HCT116 (cell line): ENCODE results near the gene SYMPK.

Source experiments
- EZH2 ChIP-seq: fragments of 200-600 bp; sonication (generic); IDR thresholded peaks from 2 replicates; pipeline ENCODE4 v1.6.1; 2017; ENCODE audit warnings: antibody characterized with exemption, mixed run types
- SIN3A ChIP-seq: IDR thresholded peaks from 2 replicates; pipeline ENCODE4 v1.6.1; 2012; ENCODE audit warnings: low read depth
- YY1 ChIP-seq: IDR thresholded peaks from 2 replicates; pipeline ENCODE4 v1.6.1; 2011; ENCODE audit warnings: low read length, low read depth, moderate library complexity, mild to moderate bottlenecking; ENCODE audit not compliant: insufficient replicate concordance; ENCODE audit errors: extremely low read depth
- TF ChIP-seq, protein P1 (sequence below), 3 experiments: fragments of 200-600 bp in 1 of 3; sonication (generic) in 1 of 3; IDR thresholded peaks in 2 of 3; conservative IDR thresholded peaks in 1 of 3; 2 replicates each; pipeline ENCODE4 v1.5.1; 2012 to 2017; ENCODE audit warnings: low read depth in 2 of 3, low read length in 2 of 3, antibody characterized with exemption in 1 of 3, borderline replicate concordance in 1 of 3, control low read depth in 1 of 3, mild to moderate bottlenecking in 1 of 3, mixed read lengths in 1 of 3, mixed run types in 1 of 3, moderate library complexity in 1 of 3; ENCODE audit not compliant: insufficient read depth in 1 of 3

DNA sequence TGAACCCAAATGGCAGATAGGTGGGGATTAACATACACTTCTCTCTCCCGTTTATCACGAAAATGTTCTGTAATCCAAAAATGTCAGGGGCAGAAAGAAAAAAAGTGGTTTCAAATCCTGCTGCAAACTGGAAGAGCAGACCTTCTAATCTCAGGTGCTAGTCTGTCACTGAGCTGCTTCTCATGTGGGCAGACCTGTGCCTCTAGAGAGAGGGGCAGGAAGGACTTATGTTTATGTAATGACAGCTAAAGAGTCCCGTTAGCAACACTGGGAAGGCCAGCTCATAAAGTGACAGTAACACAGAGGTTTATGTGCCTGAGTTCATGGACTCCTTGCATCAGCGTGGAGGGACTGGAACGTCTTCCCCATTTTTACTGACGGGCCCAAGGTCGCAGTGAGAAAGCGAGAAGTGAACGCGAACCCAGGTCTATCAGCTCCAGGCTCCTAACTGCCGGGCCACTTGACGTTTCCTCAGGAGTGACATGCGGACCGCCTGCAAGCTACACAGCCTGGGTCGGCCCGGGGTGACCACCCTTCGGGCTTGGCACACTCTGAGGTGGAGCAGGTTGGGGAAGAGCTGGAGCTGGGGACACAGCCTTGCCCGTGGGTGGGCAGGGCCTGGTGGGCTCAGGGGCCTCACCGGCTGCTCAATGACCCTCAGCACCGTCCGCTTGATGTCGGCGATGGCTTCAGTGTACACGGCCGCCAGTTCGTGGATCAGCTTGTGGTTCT, 38.2 kb downstream of the SYMPK start:
- TF ChIP-seq, protein P1, sequence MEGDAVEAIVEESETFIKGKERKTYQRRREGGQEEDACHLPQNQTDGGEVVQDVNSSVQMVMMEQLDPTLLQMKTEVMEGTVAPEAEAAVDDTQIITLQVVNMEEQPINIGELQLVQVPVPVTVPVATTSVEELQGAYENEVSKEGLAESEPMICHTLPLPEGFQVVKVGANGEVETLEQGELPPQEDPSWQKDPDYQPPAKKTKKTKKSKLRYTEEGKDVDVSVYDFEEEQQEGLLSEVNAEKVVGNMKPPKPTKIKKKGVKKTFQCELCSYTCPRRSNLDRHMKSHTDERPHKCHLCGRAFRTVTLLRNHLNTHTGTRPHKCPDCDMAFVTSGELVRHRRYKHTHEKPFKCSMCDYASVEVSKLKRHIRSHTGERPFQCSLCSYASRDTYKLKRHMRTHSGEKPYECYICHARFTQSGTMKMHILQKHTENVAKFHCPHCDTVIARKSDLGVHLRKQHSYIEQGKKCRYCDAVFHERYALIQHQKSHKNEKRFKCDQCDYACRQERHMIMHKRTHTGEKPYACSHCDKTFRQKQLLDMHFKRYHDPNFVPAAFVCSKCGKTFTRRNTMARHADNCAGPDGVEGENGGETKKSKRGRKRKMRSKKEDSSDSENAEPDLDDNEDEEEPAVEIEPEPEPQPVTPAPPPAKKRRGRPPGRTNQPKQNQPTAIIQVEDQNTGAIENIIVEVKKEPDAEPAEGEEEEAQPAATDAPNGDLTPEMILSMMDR (IDR thresholded peaks at IDR 0.05 in 2 of 3, conservative IDR thresholded peaks at IDR 0.05 in 1 of 3; ENCODE audit: borderline replicate concordance in 1 of 3, insufficient read depth in 1 of 3, low read depth in 2 of 3, low read length in 2 of 3), result no peak
- no peak for TF ChIP-seq SIN3A
- TF ChIP-seq EZH2, result no peak
- no peak for TF ChIP-seq YY1
